Parathyroid adenoma (tissue), 2 donors: Measurements from ENCODE around the gene COX4I2.

ENCODE experiments used
- H2AFZ ChIP-seq: fragments of 300-600 bp; sonication (generic); one replicate; pipeline ENCODE4 v1.7.0; 2017; ENCODE audit warnings: antibody characterized with exemption, mild to moderate bottlenecking
- H3K27ac ChIP-seq: fragments of 300-600 bp; sonication (generic); one replicate; pipeline ENCODE4 v1.7.0; 2017
- H3K27me3 ChIP-seq: fragments of 300-600 bp; sonication (generic); one replicate; pipeline ENCODE4 v1.7.0; 2017; ENCODE audit warnings: low read length; ENCODE audit not compliant: control insufficient read depth, insufficient read depth
- H3K36me3 ChIP-seq: fragments of 300-600 bp; sonication (generic); one replicate; pipeline ENCODE4 v1.7.0; 2017; ENCODE audit warnings: low read length; ENCODE audit not compliant: control insufficient read depth, insufficient read depth
- H3K4me1 ChIP-seq: fragments of 300-600 bp; sonication (generic); one replicate; pipeline ENCODE4 v1.7.0; 2017; ENCODE audit warnings: control low read depth
- H3K4me2 ChIP-seq: fragments of 300-600 bp; sonication (generic); one replicate; pipeline ENCODE4 v1.7.0; 2017; ENCODE audit warnings: low read length
- H3K4me3 ChIP-seq: fragments of 300-600 bp; sonication (generic); one replicate; pipeline ENCODE4 v1.7.0; 2017; ENCODE audit warnings: low read depth, low read length
- H3K79me2 ChIP-seq: fragments of 300-600 bp; sonication (generic); one replicate; pipeline ENCODE4 v1.7.0; 2017; ENCODE audit warnings: control low read depth
- H3K9ac ChIP-seq: fragments of 300-600 bp; sonication (generic); one replicate; pipeline ENCODE4 v1.7.0; 2017; ENCODE audit warnings: mild to moderate bottlenecking
- H3K9me3 ChIP-seq: fragments of 300-600 bp; sonication (generic); one replicate; pipeline ENCODE4 v1.7.0; 2017; ENCODE audit warnings: low read length; ENCODE audit not compliant: control insufficient read depth
- TF ChIP-seq, protein P1 (sequence below): fragments of 300-600 bp; sonication (generic); IDR thresholded peaks from one replicate; pipeline ENCODE4 v1.7.0; 2017; ENCODE audit warnings: antibody characterized with exemption, mild to moderate bottlenecking
- donor health status: primary hyperparathyroidism.

COX4I2 gene

GRCh38 chr20:31676609-31676989, 38.9 kb downstream of the COX4I2 start:
- Histone ChIP-seq H3K9ac (no peak overlapping the region), H3K27me3 (no peaks in the 10 kb centered on the region), H3K4me3 (no peak overlapping the region), H3K27ac (peak overlapping the region; percentile 64), H2AFZ (no peak overlapping the region), H3K9me3 (no peaks in the 10 kb centered on the region), H3K4me2 (no peak overlapping the region), H3K4me1 (peaks cover 31% of the 10 kb centered on the region), H3K79me2 (peaks cover 37% of the 10 kb centered on the region), H3K36me3 (no peaks in the 10 kb centered on the region)
- TF ChIP-seq, protein P1, sequence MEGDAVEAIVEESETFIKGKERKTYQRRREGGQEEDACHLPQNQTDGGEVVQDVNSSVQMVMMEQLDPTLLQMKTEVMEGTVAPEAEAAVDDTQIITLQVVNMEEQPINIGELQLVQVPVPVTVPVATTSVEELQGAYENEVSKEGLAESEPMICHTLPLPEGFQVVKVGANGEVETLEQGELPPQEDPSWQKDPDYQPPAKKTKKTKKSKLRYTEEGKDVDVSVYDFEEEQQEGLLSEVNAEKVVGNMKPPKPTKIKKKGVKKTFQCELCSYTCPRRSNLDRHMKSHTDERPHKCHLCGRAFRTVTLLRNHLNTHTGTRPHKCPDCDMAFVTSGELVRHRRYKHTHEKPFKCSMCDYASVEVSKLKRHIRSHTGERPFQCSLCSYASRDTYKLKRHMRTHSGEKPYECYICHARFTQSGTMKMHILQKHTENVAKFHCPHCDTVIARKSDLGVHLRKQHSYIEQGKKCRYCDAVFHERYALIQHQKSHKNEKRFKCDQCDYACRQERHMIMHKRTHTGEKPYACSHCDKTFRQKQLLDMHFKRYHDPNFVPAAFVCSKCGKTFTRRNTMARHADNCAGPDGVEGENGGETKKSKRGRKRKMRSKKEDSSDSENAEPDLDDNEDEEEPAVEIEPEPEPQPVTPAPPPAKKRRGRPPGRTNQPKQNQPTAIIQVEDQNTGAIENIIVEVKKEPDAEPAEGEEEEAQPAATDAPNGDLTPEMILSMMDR, result no peak

DNA sequence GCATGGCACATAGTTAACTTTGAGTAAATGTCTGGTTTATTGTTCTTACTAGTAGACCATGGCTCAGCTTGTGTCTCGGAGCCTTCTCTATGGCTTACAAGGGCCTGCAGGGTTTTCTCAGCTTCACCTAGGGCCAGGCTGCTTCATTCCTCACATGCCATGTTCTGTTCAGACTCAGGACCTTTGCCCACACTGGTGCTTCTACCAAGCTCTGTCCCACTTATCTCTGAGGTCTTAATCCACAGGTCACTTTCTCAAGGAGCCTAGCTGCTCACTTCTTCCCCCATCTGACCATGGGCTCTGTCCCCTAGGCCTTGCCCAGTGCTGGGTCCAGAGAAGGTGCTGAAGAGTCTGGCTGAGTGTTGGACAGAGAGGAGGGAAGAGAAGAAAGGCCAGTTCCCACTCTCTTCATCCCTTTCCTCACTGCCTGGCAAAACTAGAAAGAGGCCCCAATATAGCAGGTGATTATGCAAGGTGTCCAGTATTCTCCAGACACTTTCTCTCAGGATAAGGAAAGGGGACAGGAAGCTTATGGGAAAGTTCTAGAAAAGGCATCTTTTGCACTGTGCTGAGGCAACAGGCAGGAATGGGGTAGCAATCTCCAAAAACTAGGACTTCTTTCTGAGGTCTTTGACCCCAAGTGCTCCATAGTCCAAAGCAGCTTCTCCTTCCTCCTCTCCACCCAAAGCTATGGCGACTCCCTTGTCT, 40.0 kb downstream of the COX4I2 start:
- H3K9ac ChIP-seq, result no peak overlapping the region
- H3K36me3 ChIP-seq, result no peaks in the 10 kb centered on the region
- no peak overlapping the region for H3K4me2 ChIP-seq
- H3K9me3 ChIP-seq, result no peaks in the 10 kb centered on the region
- TF ChIP-seq, protein P1, result no peak
- H3K4me3 ChIP-seq, result no peak overlapping the region
- peak overlapping the region; percentile 62 for H3K27ac ChIP-seq
- peaks cover 25% of the 10 kb centered on the region for H3K4me1 ChIP-seq
- peaks cover 32% of the 10 kb centered on the region for H3K79me2 ChIP-seq
- H3K27me3 ChIP-seq, result no peaks in the 10 kb centered on the region
- H2AFZ ChIP-seq, result no peak overlapping the region

GRCh38 chr20:31678389-31679356, 41.0 kb downstream of the COX4I2 start:
- Histone ChIP-seq H3K36me3 (no peaks in the 10 kb centered on the region), H2AFZ (no peak overlapping the region), H3K9ac (no peak overlapping the region), H3K27ac (peak overlapping the region; percentile 62), H3K4me2 (peak overlapping the region; percentile 25), H3K27me3 (no peaks in the 10 kb centered on the region), H3K9me3 (no peaks in the 10 kb centered on the region), H3K4me1 (peaks cover 25% of the 10 kb centered on the region), H3K79me2 (peaks cover 34% of the 10 kb centered on the region), H3K4me3 (no peak overlapping the region)
- TF ChIP-seq, protein P1, result no peak

DNA sequence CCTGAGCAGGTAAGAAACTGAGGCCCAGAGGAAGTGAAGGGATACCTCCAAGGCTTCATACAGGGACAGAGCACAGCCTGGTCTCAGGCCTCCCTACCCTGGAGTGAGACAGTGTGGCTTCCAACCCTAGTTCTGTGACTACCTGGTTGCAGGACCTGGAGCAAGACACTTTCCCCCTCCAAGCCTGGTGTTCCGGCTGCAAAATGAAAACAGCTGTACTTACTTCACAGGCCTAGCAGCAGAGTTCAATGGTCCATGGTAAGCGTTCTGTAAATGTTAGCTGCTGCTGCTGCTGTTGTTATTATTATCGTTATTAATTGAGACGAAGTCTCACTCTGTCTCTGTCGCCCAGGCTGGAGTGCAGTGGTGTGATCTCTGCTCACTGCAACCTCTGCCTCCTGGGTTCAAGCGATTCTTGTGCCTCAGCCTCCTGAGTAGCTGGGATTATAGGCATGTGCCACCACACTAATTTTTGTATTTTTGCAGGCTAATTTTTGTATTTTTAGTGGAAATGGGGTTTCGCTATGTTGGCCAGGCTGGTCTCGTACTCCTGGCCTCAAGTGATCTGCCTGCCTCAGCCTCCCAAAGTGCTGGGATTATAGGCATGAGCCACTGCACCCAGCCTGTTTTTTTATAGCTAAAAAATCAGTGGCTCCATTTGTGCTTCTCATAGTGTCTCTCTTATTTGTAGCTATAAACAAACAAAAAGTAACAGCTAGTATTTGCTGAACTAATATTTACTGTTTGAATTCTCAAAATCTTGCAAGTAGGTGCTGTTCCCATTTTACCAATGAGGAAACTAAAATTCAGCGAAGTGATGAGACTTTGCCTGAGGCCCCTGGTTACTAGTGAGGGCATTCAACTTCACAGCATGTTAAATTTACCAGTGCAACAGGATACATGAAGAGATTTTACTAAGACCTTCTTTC, 41.9 kb downstream of the COX4I2 start:
- H3K4me3 ChIP-seq, result no peak overlapping the region
- no peaks in the 10 kb centered on the region for H3K9me3 ChIP-seq
- H2AFZ ChIP-seq, result no peak overlapping the region
- TF ChIP-seq, protein P1, result no peak
- no peak overlapping the region for H3K9ac ChIP-seq
- H3K27ac ChIP-seq, result no peak overlapping the region
- H3K4me1 ChIP-seq, result peaks cover 33% of the 10 kb centered on the region
- no peak overlapping the region for H3K4me2 ChIP-seq
- H3K79me2 ChIP-seq, result peaks cover 31% of the 10 kb centered on the region
- no peaks in the 10 kb centered on the region for H3K36me3 ChIP-seq
- no peaks in the 10 kb centered on the region for H3K27me3 ChIP-seq
